Activated CD8-positive, alpha-beta memory T cell treated with anti-CD3 and anti-CD28 coated beads, Interleukin-2, amount 50 U/mL, for 48 hours (primary cell): ENCODE results near the gene DSCAM.
"Not testable (repeated sequence)": the region's sequence is repeated elsewhere in the genome, so short reads cannot be mapped to it uniquely, and the experiment has no call there.

Experiments used
- DNase-seq: peaks from one replicate; pipeline ENCODE4 v3.0.0-alpha.2; 2020

DSCAM gene

DNA sequence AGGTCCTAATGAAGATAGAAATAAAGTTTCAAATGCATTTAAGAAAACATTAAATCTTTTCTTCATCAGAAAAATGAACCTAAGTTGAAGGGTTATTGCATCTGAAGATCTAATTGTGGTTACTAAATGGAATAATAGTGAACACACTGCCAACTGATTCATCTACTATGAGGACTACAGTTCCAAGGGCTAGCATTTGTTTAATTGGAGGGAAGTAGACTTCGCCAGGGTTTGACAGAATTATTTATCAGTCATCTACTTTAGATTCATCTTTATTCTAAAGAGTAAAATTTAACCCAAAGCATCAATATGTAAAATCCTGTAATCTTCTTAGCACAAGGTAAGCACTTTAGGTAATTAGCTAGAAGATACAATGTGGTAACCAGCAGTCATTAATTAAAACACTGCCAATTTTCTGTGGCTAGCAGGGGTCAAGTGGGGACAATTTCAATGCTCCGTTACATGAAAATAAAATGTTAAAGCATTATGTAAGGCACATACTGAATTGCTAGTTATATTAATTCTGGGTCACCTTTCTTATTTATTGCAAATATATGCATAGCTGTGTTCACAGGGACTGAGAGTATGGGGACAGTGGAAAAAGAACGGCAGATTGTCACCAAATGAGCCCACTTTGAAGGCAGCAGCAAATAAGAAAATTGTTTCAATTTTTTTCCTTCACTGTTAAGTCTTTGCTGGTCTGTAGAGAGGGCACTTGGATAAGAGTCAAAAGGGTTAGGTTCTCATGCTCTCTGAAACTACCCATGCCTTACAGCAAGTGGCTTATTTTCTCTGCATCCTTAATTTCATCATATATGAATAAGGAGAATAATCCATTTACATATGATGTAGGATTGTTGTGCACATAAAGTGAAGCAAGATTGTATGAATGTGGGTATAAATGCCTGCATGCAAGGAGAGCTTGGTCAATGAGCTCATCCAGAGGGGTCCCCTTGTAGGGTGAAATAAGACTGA is 563.8 kb downstream of the DSCAM start:
- DNase-seq = no peak

DNA sequence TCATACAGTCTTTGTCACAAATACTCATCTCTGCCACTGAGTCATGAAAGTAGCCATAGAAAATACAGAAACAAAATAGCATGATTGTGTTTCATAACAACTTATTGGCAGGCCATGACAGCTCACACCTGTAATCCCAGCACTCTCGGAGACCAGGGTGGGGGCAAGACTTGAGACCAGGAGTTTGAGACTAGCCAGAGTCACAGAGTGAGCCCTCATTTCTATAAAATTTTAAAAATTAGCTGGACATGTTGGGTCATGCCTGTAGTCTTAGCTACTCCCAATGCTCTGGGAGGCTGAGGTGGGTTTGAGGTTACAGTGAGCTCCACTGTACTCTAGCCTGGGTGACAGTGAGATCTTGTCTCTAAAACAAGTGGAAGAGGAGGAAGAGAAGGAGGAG is 568.6 kb downstream of the DSCAM start:
- DNase-seq = no peak

DNA sequence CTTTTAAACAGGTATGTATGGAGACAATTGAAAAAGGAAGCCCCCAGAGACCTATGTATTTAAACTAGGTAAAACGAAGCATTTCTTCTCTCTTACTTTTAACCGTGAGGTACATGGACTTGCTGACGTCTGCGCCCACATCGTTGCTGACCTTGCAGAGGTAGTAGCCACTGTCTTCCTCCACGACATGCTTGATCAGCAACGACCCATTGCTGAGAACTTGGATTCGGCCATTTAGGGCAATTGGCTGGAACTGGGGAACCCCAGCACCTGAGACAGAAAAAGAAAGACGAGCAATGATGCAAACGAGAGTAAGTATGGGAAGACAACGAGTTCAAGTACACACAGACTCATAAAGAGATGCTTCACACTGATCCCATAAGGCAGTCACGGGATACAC is 571.0 kb downstream of the DSCAM start:
- DNase-seq = no peak

DNA sequence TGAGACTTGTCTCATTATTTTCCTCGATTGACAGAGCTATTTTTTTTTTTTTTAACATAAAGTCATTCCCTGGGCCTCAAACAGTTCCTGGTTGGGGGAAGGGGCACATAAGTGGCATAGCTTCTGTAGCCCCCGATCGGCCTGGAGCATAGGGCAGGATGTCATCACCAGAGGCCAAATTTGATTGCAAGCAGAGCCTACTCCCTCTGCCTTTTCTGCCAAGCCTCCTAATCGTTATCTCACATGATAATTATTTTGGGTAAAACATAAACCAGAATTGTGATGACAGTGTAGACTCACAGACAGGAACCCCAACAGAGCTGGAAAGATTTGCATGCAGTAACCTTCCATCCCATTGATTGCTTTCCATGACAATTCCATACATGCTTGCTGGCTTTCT is 574.9 kb downstream of the DSCAM start:
- no peak for DNase-seq

DNA sequence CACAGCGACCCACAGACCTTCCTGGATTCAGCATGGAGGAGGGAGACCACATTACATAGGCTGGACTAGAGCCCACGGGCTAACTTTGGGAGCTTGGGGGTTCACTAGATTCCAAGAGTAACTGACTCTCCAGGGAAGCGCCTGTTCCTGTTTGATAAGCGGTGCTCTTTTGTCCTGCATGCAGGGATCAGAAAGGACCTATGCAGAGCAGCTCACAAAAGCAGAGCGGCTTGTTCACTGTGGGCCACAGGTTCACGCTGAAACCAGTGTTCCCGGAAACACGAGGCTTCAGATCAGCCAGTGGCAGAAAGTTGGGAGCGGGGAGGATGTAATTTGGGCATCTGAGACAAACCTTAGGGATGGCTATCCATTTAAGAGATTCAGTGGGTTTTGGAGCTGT is 575.8 kb downstream of the DSCAM start:
- DNase-seq = no peak

DNA sequence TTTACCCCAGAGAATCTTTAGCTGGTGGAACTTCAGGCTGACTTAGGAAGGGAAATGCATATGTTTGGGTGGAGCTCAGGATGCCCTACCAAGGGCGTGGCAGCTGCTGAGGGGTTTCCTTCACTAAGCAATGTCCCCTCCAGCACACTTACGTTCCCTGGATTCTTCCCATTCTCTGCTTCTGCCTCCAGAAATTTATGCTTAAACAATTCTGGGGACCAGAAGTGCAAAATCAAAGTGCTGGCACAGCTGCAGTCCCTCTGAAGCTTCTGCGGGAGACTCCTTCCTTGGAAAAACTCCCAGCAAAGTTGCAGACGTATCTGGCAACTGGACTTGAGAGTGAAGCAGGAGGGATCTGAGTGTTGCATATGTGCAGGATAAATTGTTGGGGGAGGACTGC is 576.9 kb downstream of the DSCAM start:
- DNase-seq = no peak

DNA sequence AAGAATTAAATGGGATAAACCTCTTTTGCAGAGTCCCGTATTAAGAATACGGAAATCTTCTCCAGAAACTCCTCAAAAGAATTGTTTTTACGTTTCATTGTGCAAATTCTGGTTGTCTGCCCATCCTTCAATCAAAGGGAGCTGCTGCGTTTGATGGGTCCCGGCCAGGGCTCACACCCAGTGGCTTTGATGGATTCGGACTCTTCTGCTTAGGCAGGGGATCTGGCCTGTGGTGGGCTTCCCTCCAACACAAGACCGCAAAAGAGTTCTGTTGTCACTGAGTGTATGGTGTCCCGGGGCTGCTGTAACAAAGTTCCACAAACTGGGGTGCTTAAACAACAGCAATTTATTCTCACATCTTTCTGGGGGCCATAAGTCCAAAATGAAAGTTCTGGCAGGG is 577.7 kb downstream of the DSCAM start:
- DNase-seq = no peak

DNA sequence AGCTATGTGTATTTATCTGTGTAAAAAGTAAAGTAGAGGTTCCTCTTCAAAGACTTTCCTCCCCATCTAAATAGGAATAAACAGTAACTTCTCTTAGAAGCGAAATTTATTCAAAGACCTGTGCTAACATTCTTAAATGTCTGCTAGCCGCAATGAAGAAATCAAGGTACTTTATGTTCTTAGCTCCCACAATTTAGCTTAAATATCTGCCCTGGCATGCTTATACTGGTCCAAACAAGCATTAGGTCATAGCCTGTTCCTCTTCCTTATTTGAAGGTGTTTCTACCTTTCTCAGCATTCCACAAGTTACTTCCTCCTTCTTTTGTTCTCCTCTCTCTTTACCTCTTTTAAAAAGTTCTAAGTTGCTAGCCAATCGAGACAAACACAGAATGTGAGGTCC is 588.5 kb downstream of the DSCAM start:
- DNase-seq = not testable (repeated sequence)

DNA sequence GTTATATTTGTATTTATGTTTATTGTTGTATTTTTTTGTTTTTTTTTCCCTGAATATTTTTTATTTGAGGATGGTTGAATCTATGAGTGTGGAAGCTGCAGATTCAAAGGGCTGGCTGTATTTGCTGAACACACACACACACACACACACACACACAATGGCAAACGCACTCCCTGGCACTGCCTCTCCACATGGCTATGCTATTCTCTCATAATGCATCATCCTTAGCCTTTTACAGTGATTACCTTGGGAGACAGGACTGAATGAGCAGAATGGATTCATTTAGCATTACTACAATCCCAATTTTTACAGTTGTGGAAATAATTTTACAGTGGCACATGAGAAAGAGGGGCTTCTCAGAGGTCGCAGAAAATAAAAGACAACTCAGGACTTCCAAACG is 589.6 kb downstream of the DSCAM start:
- DNase-seq = no peak

DNA sequence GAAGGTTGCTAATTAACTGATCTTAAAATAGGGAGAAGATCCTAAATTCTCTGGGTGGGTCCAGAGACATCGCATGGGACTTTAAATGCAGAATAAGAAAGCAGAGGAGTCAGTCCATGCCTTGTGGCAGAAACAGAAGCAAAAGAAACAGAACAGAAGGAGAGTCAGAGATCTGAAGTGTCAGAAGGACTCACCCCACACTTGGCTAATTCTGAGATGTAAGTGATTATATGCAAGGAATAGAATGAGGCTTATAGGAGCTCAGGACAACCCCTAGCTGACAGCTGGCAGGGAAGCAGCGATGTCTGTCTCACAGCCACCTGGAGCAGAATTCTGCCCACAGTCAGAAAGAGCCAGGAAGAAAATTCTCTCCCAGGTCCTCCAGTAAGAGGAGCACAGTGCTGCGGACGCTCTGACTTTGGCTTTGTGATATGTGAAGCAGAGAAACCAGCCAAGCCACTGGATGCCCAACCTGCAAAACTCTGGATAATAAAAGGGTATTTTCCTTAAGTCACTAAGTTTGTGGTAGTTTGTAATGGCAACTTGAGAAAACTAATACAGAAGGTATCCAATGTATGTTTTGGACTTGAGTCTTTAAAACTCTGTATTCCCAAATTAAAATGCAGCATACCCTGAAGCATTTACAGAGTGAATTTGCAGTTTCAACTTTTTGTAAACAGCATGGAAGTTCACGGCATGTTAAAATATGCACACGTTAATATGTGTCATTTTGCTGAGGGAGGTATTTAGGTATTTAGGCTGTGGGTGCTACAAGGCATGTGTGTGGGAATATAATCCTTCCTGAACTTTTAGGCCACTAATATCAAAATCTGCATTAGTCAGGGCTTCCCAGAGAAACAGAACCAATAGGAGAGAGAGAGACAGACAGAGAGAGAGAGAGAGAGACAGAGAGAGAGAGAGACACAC is 591.2 kb downstream of the DSCAM start:
- DNase-seq = no peak

DNA sequence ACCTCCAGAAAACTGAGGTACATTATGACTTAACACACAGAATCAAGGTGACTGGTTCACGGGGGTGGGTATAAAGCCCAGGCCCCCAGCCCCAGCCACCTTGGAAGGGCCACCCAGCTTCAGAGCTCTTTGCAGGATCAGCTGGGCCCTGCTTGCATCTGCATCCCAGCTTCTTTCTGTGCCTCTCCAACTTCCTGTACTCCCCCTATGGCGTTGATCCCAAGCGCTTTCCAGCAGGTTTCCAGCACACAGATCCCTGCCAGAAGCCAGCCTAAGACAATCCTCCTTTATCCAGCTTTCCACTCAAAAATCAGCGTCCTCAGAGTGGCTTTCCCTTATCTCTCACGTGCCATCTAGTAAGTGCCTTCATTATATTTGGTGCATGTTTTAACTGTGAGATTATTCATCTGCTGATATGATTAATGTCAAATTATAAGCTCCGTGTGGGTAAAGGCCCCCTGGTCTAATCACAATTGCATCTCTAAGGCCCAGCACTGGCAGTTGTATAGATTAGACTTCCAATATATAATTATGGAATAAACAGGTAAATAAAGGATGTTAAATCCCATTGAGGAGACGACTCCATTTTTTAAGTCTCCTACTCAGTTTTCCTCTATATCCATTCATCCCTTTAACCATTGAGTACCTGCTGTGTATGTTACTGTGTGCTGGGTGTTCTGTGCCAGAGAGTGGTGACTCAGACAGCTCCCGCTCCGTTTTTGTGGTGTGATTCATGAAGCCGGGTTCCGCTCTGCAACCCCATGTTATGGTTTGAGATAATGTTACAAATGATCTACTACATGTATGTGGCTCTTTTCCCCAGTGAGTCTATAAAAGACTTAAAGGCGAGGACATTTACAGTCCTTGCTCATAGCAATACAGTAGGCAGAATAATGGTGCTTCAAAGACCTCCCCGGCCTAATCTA is 592.2 kb downstream of the DSCAM start:
- DNase-seq = no peak

DNA sequence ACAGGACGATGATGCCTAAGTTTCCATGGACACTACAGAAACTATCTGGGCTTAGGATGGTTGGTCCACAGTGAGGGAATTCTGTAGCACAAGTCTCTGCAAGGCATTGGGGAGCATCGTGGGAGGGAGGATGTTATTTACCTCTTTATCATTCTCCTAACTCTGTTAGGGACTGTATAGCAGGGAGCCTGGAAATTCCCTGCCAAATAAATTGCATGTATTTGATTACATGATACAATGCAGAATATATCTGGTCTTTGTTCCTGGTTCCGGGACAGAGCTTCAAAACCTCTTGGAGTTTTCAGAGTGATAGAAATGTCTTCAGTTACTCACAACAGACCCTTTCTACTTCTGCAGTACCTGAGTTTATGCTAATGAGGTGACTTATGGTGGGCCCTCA is 593.8 kb downstream of the DSCAM start:
- DNase-seq = no peak

DNA sequence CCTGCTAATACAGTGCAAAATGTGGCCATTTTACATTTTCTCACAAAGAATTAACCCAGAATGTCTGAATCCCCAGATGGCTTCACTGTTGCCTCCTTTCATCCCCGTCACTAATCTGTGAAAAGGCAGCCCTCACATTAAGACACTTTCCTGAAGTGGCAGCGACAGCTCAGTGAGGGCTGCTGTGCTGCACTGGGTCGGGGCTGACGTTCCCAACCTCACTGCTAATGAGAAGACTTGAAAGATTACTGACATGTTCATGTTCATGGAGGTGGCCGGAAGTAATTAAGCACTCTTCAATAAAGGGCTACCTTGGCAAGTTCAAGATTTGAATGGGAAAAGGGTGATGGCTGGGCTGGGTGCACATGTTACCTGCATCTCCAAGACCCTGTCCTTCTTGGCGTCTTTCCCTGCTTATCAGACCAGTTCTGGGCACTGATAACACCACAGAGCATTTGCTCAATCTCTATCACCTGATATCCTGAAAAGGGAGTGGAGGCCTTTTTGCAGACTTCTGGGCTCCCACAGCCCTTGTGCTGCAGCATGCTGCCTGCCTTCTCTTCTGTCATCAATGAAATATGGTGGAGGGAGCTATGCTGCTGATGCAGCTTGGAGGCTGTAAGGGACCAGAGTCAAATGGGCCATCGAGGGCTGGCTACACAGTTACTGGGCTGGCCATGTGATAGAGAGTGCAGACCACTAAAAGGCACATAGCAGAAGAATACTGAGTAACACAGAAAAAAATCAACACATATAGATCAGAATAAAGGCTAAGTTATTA is 596.3 kb downstream of the DSCAM start:
- DNase-seq = no peak

DNA sequence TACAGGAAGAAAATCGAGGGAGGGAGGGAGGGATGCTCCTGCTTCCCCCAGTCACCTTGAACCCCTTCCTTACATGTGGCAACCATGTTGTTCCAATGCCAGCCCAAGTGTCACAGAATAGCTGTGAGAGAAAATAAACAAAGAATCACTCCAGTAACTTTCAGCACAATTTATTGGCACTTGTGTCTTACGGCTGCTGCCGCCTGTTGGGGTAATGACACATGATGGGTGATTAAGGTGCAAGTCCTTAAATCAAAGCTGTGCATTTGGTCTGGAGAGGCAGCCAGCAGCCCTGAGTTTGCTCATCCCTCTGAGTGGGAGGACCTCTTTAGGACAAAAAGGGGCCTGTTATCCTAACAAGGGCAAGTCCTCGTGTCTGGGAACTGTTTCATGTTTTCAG is 602.0 kb downstream of the DSCAM start:
- no peak for DNase-seq

DNA sequence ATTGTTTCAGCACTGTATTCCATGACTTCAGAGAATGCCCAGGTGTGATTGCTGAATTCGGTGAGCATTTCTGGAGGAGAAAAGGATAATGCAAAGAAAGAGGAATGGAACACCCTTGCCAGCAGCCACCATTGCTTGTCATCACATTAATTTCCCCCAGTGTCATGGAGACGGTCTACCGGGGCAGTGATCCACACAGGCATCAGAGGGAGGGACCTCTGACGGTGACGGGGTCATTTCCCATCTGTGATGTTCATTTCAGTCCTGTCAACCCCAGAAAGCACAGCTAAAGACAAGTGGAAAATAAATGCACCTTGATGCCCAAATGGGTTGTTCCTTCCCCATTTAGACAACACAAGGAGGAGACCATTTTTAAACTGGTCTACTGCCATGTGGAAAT is 603.3 kb downstream of the DSCAM start:
- DNase-seq = no peak

DNA sequence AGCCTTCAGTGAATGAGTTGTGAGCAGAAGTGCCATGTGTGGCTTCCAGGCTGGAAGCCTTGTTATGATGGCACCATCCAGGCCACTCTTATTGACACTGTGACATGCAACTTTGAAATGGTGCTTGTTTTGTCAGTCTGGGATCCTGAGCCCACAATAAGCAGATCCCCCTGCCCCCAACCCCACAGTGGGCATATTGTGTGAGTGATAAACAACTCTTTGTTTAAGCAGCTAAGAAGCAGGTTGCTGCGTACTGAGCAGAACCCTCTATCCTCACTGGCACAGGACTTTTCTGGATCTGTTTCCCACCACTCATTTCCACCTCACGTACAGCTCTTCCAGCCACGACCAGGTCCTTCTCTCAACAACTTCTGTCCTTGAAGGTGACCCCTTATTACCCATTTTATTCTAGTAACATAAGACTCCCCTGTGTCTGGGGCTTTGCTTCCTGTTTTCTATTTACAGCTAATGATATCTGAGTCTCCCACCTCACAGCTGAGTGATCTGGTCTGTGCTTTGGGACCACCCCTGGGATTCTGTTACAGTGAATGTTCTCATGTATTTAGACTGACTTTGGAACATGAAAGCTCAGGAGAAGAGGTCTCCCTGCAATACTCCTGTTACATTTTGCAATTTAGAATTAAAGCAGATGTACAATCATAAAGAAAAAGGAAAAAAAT is 604.2 kb downstream of the DSCAM start:
- no peak for DNase-seq

DNA sequence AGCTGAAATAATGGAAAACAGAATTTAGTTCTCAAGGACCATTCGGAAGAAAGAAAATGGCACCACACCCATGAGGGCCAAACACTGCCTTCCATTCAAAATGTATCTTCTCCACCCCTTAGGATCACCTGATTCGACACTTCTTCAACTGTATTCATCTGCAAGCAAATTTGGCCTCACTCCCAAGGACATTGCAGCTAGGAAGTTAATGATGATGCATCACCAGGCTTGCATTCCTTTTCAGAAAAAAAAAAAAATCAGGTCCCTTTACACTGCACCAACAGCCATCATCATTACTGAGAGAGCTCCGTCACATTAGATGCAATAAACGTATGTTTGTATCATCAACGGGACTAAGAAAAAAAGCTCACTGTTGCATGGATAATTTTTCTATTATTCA is 611.4 kb downstream of the DSCAM start:
- no peak for DNase-seq

DNA sequence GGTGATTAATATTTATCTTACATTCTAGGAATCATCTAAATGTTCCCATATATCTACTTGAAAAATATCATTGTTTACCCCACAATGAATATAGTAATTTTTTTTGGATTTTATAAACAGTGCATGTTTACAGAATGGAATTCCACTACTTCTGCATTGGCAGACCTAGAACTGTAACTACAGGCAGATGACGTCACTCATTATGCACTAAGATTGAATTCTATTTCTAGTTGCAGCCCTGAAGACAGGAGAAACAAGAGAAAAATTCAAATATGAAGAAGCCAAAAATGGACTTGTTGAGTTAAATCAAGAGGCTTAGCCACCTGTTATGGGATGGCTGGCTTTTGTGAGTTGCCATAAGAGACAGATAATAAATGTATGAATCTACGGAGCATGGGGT is 615.0 kb downstream of the DSCAM start:
- DNase-seq = no peak

DNA sequence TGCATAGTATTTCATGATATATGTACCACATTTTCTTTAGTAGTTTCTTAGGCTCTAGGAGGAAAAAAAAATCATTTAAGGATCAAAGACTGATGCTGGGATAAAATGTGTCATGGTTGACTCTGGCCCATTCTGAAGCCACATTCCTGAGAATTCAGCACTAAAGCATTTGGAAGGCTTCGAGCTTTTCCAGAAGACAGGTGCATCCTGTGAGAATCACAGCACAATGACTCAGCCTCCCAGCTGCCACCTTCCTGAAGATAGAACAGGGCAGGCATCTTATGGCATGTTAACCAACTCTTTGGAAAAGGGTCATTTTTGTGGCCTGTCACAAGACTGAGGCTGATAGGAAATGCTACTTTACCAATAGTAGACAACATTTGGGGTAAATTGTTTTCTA is 619.9 kb downstream of the DSCAM start:
- no peak for DNase-seq

DNA sequence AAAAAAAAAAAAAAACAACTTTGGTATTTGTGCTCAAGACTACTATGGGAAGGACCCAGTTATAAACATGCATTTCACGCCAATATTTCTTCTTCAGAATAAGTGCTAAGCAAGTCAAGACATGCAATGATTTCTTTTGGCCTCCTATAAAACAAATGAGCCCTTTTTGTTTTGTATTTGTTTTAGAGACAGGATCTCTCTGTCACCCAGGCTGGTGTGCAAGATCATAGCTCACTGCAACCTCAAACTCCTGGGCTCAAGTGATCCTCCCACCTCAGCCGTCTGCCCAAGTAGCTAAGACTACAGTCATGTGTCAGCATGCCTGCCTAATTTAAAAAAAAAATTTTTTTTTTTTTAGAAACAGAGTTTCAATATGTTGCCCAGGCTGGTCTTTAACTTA is 631.0 kb downstream of the DSCAM start:
- DNase-seq = no peak

DNA sequence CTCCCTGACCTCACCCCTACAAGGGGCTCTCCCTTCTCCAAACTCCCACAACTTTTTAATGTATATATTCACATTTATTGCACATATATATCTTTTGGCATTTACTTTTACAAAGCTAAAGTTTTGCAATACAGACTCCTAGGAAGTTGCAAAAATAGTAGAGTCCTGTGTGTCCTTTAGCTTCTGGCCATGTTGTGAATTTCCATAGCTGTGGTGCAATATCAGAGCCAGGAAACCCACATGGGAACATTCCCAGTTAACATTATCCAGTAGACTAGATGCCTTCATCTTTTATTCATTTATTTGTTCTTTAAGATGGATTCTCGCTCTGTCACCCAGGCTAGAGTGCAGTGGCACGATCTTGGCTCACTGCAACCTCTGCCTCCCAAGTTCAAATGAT is 636.7 kb downstream of the DSCAM start:
- DNase-seq = no peak
